ENCODE results near the gene SCARF2.

SCARF2 gene

GRCh38 chr22:20438678-20439492, 1.3 kb upstream of the SCARF2 start:
- no peak for DNase-seq

DNA sequence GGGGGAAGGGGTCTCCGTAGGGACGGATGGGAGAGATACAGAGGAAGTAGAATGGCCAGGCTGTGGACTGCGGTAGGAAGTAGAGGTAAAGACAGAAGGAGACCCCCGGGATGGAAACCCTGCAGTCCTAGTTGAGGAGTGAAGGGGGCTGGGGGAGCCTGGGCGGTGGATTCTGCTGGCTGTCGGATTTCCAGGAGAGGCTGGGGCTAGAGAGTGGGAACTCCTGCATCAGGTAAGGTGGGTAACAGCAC, 727 bp upstream of the SCARF2 start:
- no peak for DNase-seq

GRCh38 chr22:20436768-20437612, 635 bp downstream of the SCARF2 start:
- no peak for DNase-seq

- no peak for DNase-seq
These were observed 1.3 kb downstream of the SCARF2 start for GRCh38 chr22:20436307-20436767.

DNA sequence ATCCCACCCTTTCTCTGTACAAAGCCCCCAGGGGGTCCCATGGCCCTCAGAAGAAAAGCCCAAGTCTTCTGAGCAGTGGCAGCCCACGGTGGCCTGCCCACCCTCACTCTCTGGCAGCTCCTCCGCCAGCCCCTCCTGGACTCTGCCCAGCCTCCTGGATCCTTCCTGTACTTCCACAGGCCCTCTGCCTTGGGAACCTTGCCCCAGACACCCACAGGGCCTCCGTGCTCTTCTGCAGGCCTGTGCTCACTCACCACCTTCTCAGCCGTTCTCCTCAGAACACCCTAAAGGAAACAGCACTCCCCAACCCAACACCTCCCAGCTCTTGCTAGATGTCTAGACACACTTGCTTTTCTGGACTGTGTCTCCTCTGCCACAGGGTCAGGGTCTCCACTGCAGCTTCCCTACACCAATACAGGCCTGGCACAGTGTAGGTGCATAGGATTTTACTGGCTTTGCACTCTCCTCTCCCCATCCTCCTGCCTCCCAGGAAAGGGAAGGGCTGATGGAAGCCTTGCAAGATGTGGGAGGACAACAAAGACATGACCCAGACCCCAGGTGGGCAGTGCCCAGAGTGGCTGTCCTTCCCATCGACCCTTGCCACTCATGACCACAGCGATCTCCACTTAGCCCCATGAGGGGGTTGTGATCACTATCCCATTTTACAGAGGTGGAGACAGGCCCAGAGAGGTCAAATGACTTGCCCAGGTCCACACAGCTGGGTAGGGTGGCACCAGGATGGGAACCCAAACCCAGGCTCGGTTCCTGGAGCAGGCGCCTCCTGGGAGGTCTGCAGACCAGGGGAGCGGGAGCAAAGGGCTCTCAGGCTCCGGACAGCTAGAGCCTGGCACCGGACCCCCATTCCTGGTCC, 2.0 kb downstream of the SCARF2 start:
- DNase-seq: no peak

DNA sequence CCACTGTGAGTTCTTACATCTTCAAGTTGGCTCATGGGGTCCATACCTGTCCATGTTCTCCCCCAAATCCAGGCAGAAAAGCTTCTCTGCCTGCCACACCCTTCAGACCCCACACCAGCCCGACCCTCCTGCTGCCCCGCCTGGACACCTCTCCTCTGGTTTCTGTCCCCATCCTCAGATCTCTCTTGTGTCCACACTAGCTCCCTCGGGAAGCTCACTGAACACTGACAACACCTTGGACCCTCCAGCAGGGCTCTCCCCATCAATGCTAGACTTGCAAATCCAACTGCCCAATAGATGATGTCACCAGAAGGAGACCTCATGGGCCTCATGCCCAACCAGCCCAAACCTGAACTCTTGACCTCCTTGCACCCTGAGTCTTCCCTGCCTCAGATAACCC, 2.9 kb downstream of the SCARF2 start:
- no peak for DNase-seq

DNA sequence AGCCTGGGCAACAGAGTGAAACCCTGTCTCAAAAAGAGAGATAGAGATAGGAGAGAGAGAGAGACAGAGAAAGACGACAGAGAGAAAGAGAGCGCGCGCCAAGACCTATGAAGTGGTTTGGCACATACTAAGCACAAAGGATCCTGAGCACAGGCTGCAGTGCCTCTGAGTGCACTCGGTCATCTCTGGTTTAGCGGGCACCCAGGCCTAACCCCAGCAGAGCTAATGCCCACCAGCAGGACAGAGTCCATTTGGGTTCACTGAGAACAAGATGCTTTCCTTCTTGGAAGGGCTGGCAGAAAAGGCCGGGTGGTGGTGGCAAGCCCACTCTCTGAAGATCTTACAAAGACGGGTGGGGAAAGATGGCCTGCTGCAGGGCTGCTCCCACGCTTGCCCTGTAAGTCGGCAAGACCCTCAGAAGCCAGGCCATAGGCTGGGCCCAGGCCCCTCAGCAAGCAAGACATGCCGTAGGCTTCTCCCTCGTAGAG, 3.3 kb downstream of the SCARF2 start:
- DNase-seq: no peak

GRCh38 chr22:20433686-20434241, 3.9 kb downstream of the SCARF2 start:
- no peak for DNase-seq

- no peak for DNase-seq
These were observed 4.4 kb downstream of the SCARF2 start for GRCh38 chr22:20433191-20433590.

- DNase-seq: no peak
These were observed 5.4 kb downstream of the SCARF2 start for GRCh38 chr22:20432244-20432686.

DNA sequence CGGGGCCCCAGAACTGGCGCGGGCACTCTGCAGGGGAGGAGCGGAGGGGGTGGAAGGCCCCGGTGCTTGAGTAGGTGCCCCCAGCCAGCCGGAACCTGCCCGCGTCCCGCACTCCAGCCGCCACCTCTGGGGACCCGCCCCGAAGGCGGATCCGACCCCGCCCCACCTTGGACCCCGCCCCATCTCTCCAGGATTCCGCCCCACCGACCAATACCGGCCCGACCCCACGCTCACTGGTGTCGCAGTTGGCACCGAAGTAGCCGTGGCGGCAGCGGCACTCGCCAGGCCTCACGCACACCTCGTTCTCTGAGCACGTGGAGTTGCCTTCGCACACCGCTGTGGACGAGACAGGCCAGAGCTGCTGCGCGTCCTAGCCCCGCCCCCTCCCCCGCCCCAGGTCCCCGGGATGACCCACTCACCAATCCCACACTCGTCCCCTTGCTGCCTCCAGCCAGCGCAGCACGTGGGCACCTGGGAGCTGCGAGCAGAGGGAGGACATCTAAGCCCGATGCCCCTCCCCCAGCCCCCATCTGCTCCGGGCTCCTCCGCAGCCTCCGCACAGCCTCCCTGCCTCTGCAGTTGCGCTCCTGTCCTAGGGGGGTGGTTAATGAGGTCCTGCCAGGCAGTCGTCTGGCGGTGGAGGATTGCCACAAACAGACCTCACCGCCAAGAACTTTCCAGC, 6.0 kb downstream of the SCARF2 start:
- no peak for DNase-seq

DNA sequence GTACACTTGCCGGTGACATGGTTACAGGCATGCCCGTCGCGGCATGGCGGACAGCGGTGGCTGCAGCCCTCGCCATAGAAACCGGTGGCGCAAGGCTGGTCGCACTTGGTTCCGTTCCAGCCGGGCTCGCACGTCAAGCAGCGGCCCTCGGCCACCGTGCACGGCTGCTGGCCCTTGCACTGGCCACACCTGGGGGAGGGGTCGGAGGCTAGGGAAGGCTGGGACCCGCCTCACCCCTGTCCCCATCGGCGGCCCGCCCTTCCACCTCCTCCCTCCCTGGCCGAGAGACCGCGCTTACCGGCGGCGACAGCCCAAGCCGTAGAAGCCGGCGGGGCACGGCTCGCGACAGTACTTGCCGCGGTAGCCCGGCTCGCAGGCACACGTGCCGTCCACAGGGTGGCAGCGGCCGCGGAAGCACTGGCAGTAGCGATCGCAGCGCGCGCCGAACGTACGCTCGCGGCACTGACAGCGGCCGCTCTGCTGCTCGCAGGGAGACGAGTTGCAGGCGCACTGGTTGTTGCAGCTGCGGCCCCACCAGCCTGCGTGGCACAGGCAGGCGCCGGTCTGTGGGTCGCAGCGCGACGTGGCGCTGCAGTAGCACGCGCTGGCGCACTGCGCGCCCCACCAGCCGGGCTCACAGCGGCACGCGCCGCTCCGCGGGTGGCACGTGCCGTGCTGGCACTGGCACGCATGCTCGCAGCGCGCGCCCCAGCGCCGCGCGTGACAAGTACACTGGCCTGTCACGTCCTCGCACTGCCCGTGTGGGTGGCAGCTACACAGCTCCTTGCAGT, 6.7 kb downstream of the SCARF2 start:
- no peak for DNase-seq

- no peak for DNase-seq
These were observed 7.4 kb downstream of the SCARF2 start for GRCh38 chr22:20430101-20430719.

DNA sequence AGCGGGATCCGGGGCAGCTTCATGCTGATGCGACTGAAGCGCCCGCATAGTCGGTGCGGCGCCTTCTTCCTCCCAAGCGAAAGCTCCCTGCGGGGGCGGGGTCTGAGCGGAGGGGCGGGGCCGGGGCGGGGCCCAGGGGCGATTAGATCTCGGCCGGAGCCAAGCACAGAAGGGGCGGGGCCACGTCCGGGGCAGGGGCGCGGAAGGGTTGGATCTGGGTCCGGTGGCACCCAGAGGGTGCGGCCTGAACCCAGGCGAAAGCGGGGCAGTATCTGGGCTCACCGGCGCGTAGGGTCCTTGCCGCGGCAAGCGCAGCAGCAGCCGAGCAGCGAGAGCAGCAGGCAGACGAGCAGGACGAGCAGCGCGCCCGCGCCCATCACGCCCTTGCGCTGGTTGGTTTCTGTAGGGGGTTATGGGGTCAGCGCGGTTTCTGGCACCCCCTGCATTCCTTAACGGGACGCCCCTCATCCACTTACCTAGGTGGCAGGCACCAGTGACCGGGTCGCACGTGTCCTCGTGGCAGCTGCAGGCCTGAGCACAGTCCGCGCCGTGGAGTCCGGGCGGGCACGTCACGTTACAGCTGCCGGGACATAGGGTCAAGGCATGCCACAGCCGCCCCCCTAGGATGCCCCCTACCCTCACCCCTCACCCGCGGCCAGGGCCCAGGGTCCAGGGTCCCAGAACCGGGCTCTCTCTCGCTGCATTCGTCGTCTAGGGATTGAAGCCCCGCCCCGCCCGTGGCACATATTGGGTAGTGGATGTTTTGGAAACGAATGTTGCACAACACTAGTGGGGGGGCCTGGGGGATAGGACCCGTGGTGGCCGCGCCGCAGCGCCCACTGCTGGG, 8.1 kb downstream of the SCARF2 start:
- peak; percentile 39 for DNase-seq

- no peak for DNase-seq
These were observed 8.9 kb downstream of the SCARF2 start for GRCh38 chr22:20428496-20429253.

- DNase-seq: no peak
These were observed 9.6 kb downstream of the SCARF2 start for GRCh38 chr22:20427945-20428417.

GRCh38 chr22:20427104-20427944, 10.3 kb downstream of the SCARF2 start:
- DNase-seq: no peak

DNA sequence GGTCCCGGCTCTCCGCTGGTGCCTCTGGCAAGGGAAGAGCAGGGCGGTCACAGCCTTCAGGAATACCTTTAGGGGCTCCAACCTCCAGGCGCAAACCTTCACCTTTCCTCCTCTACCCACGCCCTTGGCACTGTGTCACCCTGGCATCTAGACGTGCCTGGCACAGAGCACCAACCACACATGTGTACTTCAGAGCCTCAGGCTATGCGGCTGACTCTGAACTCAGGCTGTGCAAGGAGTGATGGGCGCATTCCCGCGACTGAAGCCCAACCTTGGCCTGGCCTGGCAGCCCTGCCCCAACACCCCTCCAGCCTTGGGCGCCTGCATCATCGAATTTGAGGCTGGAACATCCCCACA, 11.4 kb downstream of the SCARF2 start:
- DNase-seq: no peak
